ENCODE results near the gene AKAP6. TPM values are rescaled to one million over a fixed set of nuclear protein-coding genes. Genes with fewer than 3 reads are reported as not detected.

AKAP6 gene
- total RNA-seq, 1 experiment from 2014 or later: 0.96 TPM

GRCh38 chr14:32407130-32407529 lies 78.0 kb downstream of the AKAP6 start:
- no peak for DNase-seq (ENCODE audit: low read depth)

- no peak for DNase-seq (ENCODE audit: low read depth)
Measured at GRCh38 chr14:32408018-32408417, 78.9 kb downstream of the AKAP6 start.

GRCh38 chr14:32412103-32412502 lies 83.0 kb downstream of the AKAP6 start:
- no peak for DNase-seq (ENCODE audit: low read depth)

- no peak for DNase-seq (ENCODE audit: low read depth)
Measured at GRCh38 chr14:32412532-32412931, 83.4 kb downstream of the AKAP6 start.

- DNase-seq (ENCODE audit: low read depth): no peak
Measured at GRCh38 chr14:32413967-32414640, 85.0 kb downstream of the AKAP6 start.

- DNase-seq (ENCODE audit: low read depth): no peak
Measured at GRCh38 chr14:32414808-32415255, 85.7 kb downstream of the AKAP6 start.

- peak; percentile 76 for DNase-seq (ENCODE audit: low read depth)
Measured at GRCh38 chr14:32417956-32418552, 89.0 kb downstream of the AKAP6 start.

- DNase-seq (ENCODE audit: low read depth): no peak
Measured at GRCh38 chr14:32419429-32419828, 90.3 kb downstream of the AKAP6 start.

GRCh38 chr14:32421781-32422180 lies 92.7 kb downstream of the AKAP6 start:
- DNase-seq (ENCODE audit: low read depth): no peak

GRCh38 chr14:32422440-32422839 lies 93.3 kb downstream of the AKAP6 start:
- DNase-seq (ENCODE audit: low read depth): no peak

GRCh38 chr14:32426028-32426427 lies 96.9 kb downstream of the AKAP6 start:
- DNase-seq (ENCODE audit: low read depth): no peak

GRCh38 chr14:32426586-32427388 lies 97.7 kb downstream of the AKAP6 start:
- DNase-seq (ENCODE audit: low read depth): peak; percentile 43

GRCh38 chr14:32427726-32428528 lies 98.8 kb downstream of the AKAP6 start:
- no peak for DNase-seq (ENCODE audit: low read depth)

GRCh38 chr14:32428875-32429274 lies 99.8 kb downstream of the AKAP6 start:
- no peak for DNase-seq (ENCODE audit: low read depth)

GRCh38 chr14:32430326-32430725 lies 101.2 kb downstream of the AKAP6 start:
- DNase-seq (ENCODE audit: low read depth): peak; percentile 86

GRCh38 chr14:32432813-32433538 lies 103.9 kb downstream of the AKAP6 start:
- no peak for DNase-seq (ENCODE audit: low read depth)

- DNase-seq (ENCODE audit: low read depth): no peak
Measured at GRCh38 chr14:32434180-32434579, 105.1 kb downstream of the AKAP6 start.

- DNase-seq (ENCODE audit: low read depth): no peak
Measured at GRCh38 chr14:32434880-32435279, 105.8 kb downstream of the AKAP6 start.

- DNase-seq (ENCODE audit: low read depth): no peak
Measured at GRCh38 chr14:32435411-32435810, 106.3 kb downstream of the AKAP6 start.

- DNase-seq (ENCODE audit: low read depth): no peak
Measured at GRCh38 chr14:32436993-32437392, 107.9 kb downstream of the AKAP6 start.

GRCh38 chr14:32438517-32438916 lies 109.4 kb downstream of the AKAP6 start:
- no peak for DNase-seq (ENCODE audit: low read depth)
